IMR-90 (cell line): ENCODE results near the gene TRIM47. TPM values are rescaled to one million over a fixed set of nuclear protein-coding genes. Genes with fewer than 3 reads are reported as not detected.
A peak's percentile ranks its signal among the peaks of the same experiment; 100 is the strongest.

Experiments used
- ATAC-seq: fragments of 200-7000 bp; cut with Tn5 transposase; 2 replicates; pipeline ENCODE4 v1.9.1; 2020; ENCODE audit warnings: low read depth, mild to moderate bottlenecking, moderate library complexity
- BruUV-seq: library from RNA; stranded (reverse); fragments of 400-500 nt; replicated peaks from 2 replicates; lab custom pipeline; 2021; lab: Mats Ljungman, UMichigan
- CTCF ChIA-PET: fragments of 300-600 bp; formaldehyde crosslinking; extraction: SDS; loops from one replicate; lab custom pipeline; 2021; ENCODE audit warnings: antibody characterized with exemption; lab: Yijun Ruan, JAX
- POLR2A ChIA-PET: fragments of 300-600 bp; sonication (Branson Sonifier 250); formaldehyde crosslinking; loops from one replicate; lab custom pipeline; 2022; ENCODE audit warnings: antibody characterized with exemption; ENCODE audit not compliant: unreplicated experiment; lab: Charles Lee
- DNase-seq: peaks from one replicate; pipeline ENCODE4 v3.0.0; 2013
- H2AFZ ChIP-seq: replicated peaks from 2 replicates; pipeline ENCODE3; 2013; ENCODE audit warnings: low read length, mild to moderate bottlenecking; ENCODE audit not compliant: poor library complexity
- H2AK5ac ChIP-seq: 2 replicates; pipeline ENCODE4 v1.6.1; 2013; ENCODE audit warnings: low read depth, low read length, inconsistent platforms
- H2AK9ac ChIP-seq: replicated peaks from 2 replicates; pipeline ENCODE3; 2013; ENCODE audit warnings: mild to moderate bottlenecking, low read depth, low read length, moderate library complexity; ENCODE audit not compliant: poor library complexity
- H2BK120ac ChIP-seq: 2 replicates; pipeline ENCODE4 v1.6.1; 2013; ENCODE audit warnings: low read depth, low read length, inconsistent platforms
- H2BK15ac ChIP-seq: 3 replicates; pipeline ENCODE4 v1.6.1; 2013; ENCODE audit warnings: low read depth, low read length, inconsistent platforms
- H2BK20ac ChIP-seq: 2 replicates; pipeline ENCODE4 v1.6.1; 2013; ENCODE audit warnings: low read depth, mild to moderate bottlenecking, inconsistent platforms, low read length, moderate library complexity
- H2BK5ac ChIP-seq: 2 replicates; pipeline ENCODE4 v1.6.1; 2013; ENCODE audit warnings: mild to moderate bottlenecking, low read depth, low read length, inconsistent platforms; ENCODE audit not compliant: poor library complexity, severe bottlenecking
- H3K14ac ChIP-seq: replicated peaks from 2 replicates; pipeline ENCODE4 v1.6.1; 2013; ENCODE audit warnings: low read depth, low read length, inconsistent platforms
- H3K18ac ChIP-seq: 2 replicates; pipeline ENCODE4 v1.6.1; 2013; ENCODE audit warnings: low read depth, low read length, control low read depth
- H3K23ac ChIP-seq: 2 replicates; pipeline ENCODE4 v1.6.1; 2013; ENCODE audit warnings: low read depth, low read length, inconsistent platforms
- H3K27ac ChIP-seq: 2 replicates; pipeline ENCODE4 v1.5.1; 2013; ENCODE audit warnings: mild to moderate bottlenecking, control low read depth, low read length; ENCODE audit not compliant: insufficient read depth
- H3K27me3 ChIP-seq: 2 replicates; pipeline ENCODE4 v1.6.1; 2013; ENCODE audit warnings: low read length; ENCODE audit not compliant: control insufficient read depth, insufficient read depth
- H3K36me3 ChIP-seq: 2 replicates; pipeline ENCODE4 v1.6.1; 2013; ENCODE audit warnings: low read length, mixed read lengths; ENCODE audit not compliant: control insufficient read depth, insufficient read depth
- H3K4ac ChIP-seq: 2 replicates; pipeline ENCODE4 v1.6.1; 2013; ENCODE audit warnings: low read depth, low read length, inconsistent platforms
- H3K4me1 ChIP-seq: 2 replicates; pipeline ENCODE4 v1.6.1; 2013; ENCODE audit warnings: low read length, mixed read lengths; ENCODE audit not compliant: control insufficient read depth, insufficient read depth
- H3K4me2 ChIP-seq: 2 replicates; pipeline ENCODE4 v1.6.1; 2013; ENCODE audit warnings: low read depth, mild to moderate bottlenecking, control low read depth, low read length, moderate library complexity
- H3K4me3 ChIP-seq: 2 replicates; pipeline ENCODE4 v1.5.1; 2013; ENCODE audit warnings: low read depth, mild to moderate bottlenecking, control low read depth, low read length, moderate library complexity; ENCODE audit not compliant: insufficient read depth
- H3K56ac ChIP-seq: 2 replicates; pipeline ENCODE4 v1.6.1; 2013; ENCODE audit warnings: low read length, inconsistent platforms; ENCODE audit not compliant: insufficient read depth; ENCODE audit errors: extremely low read depth
- H3K79me1 ChIP-seq, 2 experiments: 2 replicates each; pipeline ENCODE4 v1.6.1; 2013; ENCODE audit warnings: low read length in 2 of 2, inconsistent platforms in 1 of 2, low read depth in 1 of 2
- H3K9ac ChIP-seq: 2 replicates; pipeline ENCODE4 v1.6.1; 2013; ENCODE audit warnings: low read depth, low read length, control low read depth
- H3K9me1 ChIP-seq: 2 replicates; pipeline ENCODE4 v1.6.1; 2013; ENCODE audit warnings: low read length, inconsistent platforms; ENCODE audit not compliant: insufficient read depth
- H3K9me3 ChIP-seq: 2 replicates; pipeline ENCODE4 v1.6.1; 2013; ENCODE audit warnings: low read length; ENCODE audit not compliant: control insufficient read depth, insufficient read depth
- H4K20me1 ChIP-seq: 2 replicates; pipeline ENCODE4 v1.6.1; 2013; ENCODE audit warnings: low read length, inconsistent platforms; ENCODE audit not compliant: insufficient read depth
- H4K5ac ChIP-seq: 2 replicates; pipeline ENCODE4 v1.6.1; 2013; ENCODE audit warnings: mild to moderate bottlenecking, low read depth, low read length, control low read depth
- H4K8ac ChIP-seq, 2 experiments: 2 replicates each; pipeline ENCODE4 v1.6.1; 2013; ENCODE audit warnings: low read depth in 2 of 2, low read length in 2 of 2, control low read depth in 1 of 2, inconsistent platforms in 1 of 2
- H4K91ac ChIP-seq: 2 replicates; pipeline ENCODE4 v1.6.1; 2013; ENCODE audit warnings: low read depth, low read length, inconsistent platforms; ENCODE audit not compliant: insufficient read depth
- FOS ChIP-seq: fragments of 150-350 bp; IDR thresholded peaks from 2 replicates; pipeline ENCODE4 v1.6.1; 2016; ENCODE audit warnings: low read depth, low read length
- MXI1 ChIP-seq: IDR thresholded peaks from 2 replicates; pipeline ENCODE4 v1.6.1; 2012; ENCODE audit warnings: low read depth, mild to moderate bottlenecking, low read length, moderate library complexity, borderline replicate concordance
- RAD21 ChIP-seq: IDR thresholded peaks from 2 replicates; pipeline ENCODE4 v1.6.1; 2012; ENCODE audit warnings: low read length, improper control_type of control experiment
- RCOR1 ChIP-seq: IDR thresholded peaks from 2 replicates; pipeline ENCODE4 v1.6.1; 2012; ENCODE audit warnings: mild to moderate bottlenecking, low read length, improper control_type of control experiment; ENCODE audit not compliant: insufficient replicate concordance
- WGBS, 2 experiments: methylation state at CpG; one replicate each; pipeline versions ENCODE4 v1.1.5 to v1.1.7; 2013; ENCODE audit warnings: missing lambda C conversion rate in 2 of 2; ENCODE audit not compliant: insufficient read length in 1 of 2; ENCODE audit errors: extremely low coverage in 2 of 2; 5-methylcytosine and 5-hydroxymethylcytosine counted together
- dilution Hi-C: fragments of 300-500 bp; cut with HindIII; formaldehyde crosslinking; loops from one replicate; pipeline ENCODE4 v1.14.3; 2018; ENCODE audit warnings: low sequenced_read_pairs; ENCODE audit not compliant: unreplicated experiment
- in situ Hi-C: fragments of 300-500 bp; cut with MboI; formaldehyde crosslinking; loops from 3 replicates; pipeline ENCODE4 v1.14.3; 2019; ENCODE audit warnings: low sequenced_read_pairs, inconsistent platforms, mixed read lengths
- intact Hi-C: fragments of 100-400 bp; cut with micrococcal nuclease; formaldehyde crosslinking; loops from 2 replicates; pipeline ENCODE4 v1.10.0; 2022
- polyA plus RNA-seq, 3 experiments: library from polyadenylated mRNA; depleted of rRNA; stranded (reverse); fragments of >200 nt; gene quantifications; 2 replicates each; pipeline ENCODE4 v1.2.3, GENCODE V29; 2012; ENCODE audit warnings: low replicate concordance in 1 of 3
- total RNA-seq: library from RNA; depleted of rRNA; stranded (reverse); fragments of >200 nt; gene quantifications from 2 replicates; pipeline ENCODE4 v1.2.3, GENCODE V29; 2012
- TF ChIP-seq, protein P1 (sequence below): fragments of 150-350 bp; IDR thresholded peaks from 2 replicates; pipeline ENCODE4 v1.6.1; 2017; ENCODE audit warnings: mild to moderate bottlenecking, antibody characterized with exemption, low read length, low read depth

Gene TRIM47
- total and polyA plus RNA-seq, 2 of the 4 experiments (the other 2 are of a cell fraction), result 1.4 to 7.5 TPM

DNA sequence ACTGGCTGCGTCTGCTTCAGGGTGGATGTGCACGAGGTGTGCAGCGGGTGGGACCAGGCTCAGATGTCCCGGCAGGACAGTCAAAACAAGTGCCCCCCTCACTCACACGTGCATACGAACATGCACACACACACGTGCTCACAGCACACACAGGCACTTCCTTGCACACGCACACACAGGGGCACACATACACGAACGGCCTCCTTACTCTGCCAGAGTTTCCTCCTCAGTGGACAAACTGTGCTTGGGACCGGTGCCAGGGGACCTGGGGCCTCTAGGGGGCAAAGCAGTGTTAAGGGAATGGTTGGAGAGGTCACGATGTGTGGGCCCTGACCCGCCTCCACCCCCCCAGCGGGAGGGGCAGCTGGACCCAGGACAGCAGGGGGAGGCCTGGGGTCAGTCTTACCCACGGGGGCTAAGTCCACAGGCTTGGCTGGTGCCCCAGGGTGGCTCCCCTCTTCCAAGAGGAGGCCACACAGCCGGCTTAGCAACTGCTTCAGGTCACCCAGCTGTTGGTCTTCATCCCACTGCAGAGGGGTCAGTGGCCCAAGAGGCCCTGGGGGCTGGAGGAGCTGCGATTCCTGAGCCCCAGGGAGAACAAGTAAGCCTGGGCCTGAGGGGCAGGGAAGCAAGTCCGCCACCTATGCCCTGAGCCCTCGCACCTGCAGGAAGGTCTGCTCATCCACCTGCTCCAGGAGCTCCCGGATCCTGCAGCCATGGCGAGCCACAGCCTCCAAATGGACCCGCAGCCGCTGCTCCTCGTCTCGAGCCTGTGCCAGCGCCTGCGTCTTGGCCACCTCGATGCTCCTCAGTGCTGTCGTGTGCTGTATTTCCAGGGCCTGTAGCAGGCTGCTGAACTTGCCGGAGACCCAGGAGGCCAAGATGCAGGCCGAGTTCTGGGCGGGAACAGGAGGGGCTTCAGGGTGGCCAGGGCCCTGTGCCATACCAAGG, 13.5 kb upstream of the TRIM47 start:
- ChIA-PET CTCF (no interaction called here), POLR2A (no interaction called here)
- no TSS peak for BruUV-seq
- Histone ChIP-seq H3K27me3 (no peaks in the 10 kb centered on the region), H3K36me3 (peaks cover 19% of the 10 kb centered on the region), H3K4me2 (no peak overlapping the region), H4K20me1 (peaks cover 4% of the 10 kb centered on the region; the same call in 1 of the 2 replicates), H3K9me1 (peaks cover 12% of the 10 kb centered on the region; the same call in 1 of the 2 replicates), H3K79me1 (peaks cover 9 to 39% of the 10 kb centered on the region in 2 experiments; a peak in 3 of 4 replicates), H3K4me3 (no peak overlapping the region), H3K56ac (no peak overlapping the region), H2BK120ac (no peak overlapping the region), H2BK15ac (no peak overlapping the region), H3K4ac (no peak overlapping the region), H2BK20ac (no peak overlapping the region), H2AK5ac (no peak overlapping the region; the same call in 1 of the 2 replicates), H3K18ac (no peak overlapping the region), H4K8ac (no peak overlapping the region), H3K9ac (no peak overlapping the region), H3K27ac (no peak overlapping the region), H3K9me3 (no peaks in the 10 kb centered on the region), H3K4me1 (peaks cover 5% of the 10 kb centered on the region; the same call in 1 of the 2 replicates), H2AFZ (peak overlapping the region; percentile 58), H2BK5ac (no peak overlapping the region), H4K5ac (no peak overlapping the region), H4K91ac (no peak overlapping the region), H3K14ac (no peak overlapping the region), H3K23ac (no peak overlapping the region), H2AK9ac (peak overlapping the region; percentile 65)
- intact Hi-C loops, result no loop called here
- 87% methylated on average over 13 of the region's 32 CpGs; no CpG with 5 or more reads in 1 of the 2 experiments for WGBS, 2 experiments
- ATAC-seq (no peak), DNase-seq (no peak)
- dilution Hi-C loops, result no loop called here
- in situ Hi-C loops, result no loop called here
- TF ChIP-seq MXI1 (no peak), FOS (no peak), RAD21 (no peak), RCOR1 (no peak)
- TF ChIP-seq, protein P1, sequence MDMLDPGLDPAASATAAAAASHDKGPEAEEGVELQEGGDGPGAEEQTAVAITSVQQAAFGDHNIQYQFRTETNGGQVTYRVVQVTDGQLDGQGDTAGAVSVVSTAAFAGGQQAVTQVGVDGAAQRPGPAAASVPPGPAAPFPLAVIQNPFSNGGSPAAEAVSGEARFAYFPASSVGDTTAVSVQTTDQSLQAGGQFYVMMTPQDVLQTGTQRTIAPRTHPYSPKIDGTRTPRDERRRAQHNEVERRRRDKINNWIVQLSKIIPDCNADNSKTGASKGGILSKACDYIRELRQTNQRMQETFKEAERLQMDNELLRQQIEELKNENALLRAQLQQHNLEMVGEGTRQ, result no peak
